Measurements from ENCODE around the gene ACER2.
"Not testable (repeated sequence)": the region's sequence is repeated elsewhere in the genome, so short reads cannot be mapped to it uniquely, and the experiment has no call there.

Gene ACER2

DNA sequence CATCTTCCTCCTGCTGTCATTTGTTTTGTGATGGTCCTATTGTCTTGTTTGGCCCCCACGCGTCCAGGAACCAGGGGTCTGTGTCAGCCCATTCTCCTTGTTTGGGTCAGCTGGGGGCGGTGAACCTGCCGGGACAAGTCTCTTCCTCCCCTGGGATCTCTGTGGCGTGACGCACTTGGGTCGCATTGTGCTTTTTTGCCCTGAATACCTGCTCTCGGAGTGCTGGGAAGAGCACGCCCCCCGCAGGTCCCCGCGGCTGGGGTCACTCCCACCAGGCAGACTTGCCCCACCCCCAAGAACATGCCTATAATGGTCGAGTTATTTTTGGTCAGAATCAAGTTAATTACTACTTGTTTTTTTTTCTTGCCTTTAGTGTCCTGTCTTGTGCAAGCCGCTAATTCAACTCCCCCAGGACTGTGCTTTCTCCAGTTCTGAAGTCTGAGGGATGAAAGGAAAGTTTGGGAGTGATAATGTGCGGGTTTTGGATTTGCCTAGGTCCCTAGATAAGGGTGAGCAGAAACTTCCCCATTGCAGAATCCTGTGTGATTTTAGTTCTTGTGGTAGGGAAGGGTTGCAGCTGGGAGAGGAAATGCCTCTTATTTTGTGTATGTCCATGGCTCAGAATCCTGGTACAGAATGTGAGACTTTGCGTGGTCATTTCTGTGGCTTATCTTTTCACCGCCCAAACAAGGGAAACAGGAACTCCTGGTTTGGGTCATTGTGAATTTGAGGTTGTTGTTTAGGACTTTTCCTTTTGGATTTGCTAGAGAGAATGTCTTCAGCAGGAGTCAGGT is 789 bp downstream of the ACER2 start:
- no peak for DNase-seq

DNA sequence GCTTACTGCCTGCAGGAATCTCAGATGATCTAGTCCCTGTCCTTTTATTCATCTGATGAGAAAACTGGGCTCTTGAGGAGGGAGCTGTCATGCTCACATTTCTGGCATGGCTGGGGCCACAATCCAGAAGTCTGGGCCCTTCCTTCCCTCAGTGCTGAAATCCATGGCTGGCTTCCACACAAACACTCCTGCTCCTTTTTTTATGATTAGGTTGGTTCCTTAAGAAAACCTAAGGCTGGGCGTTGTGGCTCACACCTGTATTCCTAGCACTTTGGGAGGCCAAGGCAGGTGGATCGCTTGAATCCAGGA is 1.3 kb downstream of the ACER2 start:
- no peak for DNase-seq

DNA sequence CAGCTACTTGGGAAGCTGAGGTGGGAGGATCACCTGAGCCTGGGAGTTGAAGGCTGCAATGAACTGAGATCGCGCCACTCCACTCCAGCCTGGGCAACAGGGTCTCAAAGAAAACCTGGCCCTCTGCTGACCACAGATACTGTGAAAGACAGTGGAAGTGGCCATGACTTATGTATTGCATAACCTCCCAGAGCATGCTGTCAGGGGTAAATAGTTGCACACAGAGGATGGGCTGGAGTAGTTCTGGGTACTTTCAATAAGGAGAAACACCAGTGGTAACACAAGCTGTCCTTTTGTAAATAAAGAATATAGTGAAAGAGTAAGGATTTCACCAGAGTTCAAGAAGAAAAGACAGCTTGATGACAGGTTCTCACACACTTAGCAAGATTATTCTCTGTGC is 1.8 kb downstream of the ACER2 start:
- DNase-seq, result no peak

DNA sequence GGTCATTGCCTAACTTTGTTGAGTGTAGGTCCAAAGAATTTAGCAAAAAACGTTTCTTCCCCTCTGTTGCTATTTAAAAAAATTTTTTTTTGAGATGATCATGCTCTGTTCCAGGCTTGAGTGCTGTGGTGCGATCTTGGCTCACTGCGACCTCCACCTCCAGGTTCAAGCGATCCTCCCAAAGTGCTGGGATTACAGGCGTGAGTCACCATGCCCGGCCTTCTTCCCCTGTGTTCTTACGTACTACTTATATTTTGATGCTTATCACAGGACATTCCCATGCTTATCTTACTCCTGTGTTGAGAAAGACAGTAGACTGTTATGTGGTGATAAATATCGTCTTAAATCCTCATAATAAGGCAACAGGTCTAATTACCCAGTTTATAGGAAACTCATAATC is 2.5 kb downstream of the ACER2 start:
- no peak for DNase-seq

DNA sequence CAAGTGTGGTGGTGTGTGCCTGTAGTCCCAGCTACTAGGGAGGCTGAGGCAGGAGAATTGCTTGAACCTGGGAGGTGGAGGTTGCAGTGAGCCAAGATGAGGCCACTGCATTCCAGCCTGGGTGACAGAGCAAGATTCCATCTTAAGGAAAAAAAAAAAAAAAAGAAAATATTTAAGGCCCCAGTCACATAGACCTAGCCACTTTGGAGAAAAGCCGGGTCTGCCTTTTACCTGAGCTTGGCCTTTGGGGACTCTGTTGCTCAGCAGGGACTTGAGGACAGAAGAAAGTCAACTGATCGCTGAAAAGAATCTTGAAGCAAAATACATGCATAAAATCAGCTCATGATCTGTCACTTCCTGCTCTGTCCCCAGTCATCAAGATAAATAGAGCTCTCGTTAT is 4.6 kb downstream of the ACER2 start:
- not testable (repeated sequence) for DNase-seq

DNA sequence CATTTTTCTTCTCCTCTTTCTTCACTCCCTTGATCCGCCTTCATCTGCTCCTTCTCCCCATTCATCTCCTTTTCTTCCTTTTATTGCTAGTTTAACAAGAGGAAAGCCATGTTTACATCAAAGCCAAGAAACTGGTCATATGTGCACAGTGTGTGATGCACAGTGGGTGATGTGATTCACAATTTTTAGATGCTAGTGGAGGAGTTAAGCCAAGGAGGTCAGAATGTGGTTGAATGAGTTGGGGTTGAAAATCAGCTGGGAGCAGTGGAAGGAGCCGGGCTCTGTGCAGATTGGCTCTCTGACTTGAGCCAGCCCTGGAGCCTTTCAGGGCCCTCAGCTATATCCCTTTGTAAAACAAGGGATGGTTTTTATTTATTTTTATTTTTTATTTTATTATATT is 7.3 kb downstream of the ACER2 start:
- no peak for DNase-seq

DNA sequence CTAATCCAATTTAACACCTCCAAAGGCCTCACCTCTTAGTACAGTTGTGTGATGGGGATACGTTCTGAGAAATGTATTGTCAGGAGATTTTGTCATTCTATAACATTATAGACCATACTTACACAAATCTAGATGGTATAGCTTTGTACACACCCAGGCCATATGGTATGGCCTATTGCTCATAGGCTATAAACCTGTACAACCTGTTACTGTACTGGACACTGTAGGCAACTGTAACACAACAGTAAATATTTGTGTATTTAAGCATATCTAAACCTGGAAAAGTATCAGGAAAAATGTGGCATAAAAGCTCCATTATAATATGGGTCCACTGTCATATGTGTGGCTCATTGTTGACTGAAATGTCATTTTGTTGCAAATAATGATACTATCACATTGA is 12.1 kb downstream of the ACER2 start:
- no peak for DNase-seq

DNA sequence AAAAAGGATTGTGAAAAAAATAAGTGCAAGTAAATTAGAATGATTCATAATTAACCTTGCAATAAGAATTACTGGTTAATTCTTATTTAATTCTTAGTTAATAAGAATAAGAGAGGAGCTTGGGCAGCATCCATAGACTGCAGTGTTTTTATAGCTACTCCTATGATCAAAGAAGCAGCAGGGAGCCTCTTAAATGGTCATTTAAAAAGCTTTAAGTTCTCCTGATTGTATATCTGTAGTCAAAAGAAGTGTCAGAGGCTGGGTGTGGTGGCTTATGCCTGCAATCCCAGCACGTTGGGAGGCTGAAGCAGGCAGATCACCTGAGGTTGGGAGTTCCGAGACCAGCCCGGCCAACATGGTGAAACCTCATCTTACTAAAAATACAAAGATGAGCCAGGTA is 14.4 kb downstream of the ACER2 start:
- DNase-seq, result no peak

DNA sequence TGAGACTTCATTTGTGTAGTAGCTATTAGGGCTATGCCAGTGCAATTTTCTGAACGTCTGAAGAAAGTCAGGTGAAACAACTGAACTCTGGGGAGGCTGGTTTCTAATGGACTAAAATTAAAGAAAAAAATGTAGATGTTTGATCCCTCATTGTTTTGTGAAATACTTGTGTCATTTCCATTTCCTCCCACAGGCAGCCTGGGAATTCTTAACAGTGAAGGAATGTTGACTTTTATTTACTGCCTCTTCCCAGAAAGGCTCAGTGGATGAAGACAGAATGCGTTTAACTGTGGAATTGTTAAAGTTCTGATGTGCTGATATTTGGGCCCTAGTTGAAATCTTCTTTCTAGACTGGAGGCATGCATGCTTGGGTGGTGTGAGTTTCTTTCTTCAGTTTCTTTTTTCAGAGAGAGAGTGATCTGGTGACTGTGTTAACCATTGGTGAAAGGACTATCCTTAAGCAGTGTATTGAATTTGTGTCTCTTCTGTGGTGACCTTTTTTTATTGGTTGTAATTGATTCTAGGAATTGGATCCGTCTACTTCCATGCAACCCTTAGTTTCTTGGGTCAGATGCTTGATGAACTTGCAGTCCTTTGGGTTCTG is 15.5 kb downstream of the ACER2 start:
- DNase-seq, result peak; percentile 11

DNA sequence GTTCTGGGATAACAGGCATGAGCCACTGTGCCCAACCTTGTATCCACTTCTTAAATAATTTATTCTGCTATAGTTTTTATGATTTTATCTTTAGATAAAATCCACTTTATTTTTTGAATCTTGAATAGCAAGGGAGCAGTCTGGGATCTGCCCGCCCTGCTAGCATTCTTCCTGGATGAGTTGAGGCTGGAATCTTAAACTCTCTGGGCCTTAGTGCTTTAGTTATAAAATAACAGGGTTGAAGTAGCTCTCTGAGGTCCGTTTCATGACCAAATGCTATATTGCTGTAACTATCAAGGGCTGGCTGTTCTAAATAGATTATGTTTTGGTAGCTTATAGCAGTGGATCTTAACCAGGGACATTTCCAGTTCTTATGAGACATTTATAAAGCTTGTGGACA is 20.8 kb downstream of the ACER2 start:
- peak; percentile 34 for DNase-seq

DNA sequence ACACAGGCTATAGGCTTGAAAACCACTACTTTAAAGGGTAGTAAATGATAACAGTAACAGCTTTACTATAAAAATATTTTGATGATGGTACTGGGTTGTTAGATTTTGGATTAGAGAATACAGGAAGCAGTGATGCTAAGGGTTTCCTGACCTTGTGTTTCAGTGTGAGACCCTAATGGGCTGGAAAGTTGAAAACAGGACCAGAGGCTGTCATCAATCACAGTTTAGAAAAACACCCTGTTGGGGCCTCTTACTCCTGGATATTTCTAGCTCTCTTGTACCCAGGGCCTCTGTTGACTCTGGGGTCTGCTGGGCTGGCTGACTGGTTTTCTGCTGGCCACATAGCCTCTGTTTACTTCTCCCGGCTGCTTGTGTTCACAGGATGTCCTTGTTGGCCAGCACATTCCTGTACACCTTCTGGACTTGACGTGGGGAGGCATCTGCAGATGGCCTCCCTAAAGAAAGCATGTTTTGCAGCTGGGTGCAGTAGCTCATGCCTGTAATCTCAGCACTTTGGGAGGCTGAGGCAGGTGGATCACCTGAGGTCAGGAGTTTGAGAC is 21.5 kb downstream of the ACER2 start:
- DNase-seq, result no peak

DNA sequence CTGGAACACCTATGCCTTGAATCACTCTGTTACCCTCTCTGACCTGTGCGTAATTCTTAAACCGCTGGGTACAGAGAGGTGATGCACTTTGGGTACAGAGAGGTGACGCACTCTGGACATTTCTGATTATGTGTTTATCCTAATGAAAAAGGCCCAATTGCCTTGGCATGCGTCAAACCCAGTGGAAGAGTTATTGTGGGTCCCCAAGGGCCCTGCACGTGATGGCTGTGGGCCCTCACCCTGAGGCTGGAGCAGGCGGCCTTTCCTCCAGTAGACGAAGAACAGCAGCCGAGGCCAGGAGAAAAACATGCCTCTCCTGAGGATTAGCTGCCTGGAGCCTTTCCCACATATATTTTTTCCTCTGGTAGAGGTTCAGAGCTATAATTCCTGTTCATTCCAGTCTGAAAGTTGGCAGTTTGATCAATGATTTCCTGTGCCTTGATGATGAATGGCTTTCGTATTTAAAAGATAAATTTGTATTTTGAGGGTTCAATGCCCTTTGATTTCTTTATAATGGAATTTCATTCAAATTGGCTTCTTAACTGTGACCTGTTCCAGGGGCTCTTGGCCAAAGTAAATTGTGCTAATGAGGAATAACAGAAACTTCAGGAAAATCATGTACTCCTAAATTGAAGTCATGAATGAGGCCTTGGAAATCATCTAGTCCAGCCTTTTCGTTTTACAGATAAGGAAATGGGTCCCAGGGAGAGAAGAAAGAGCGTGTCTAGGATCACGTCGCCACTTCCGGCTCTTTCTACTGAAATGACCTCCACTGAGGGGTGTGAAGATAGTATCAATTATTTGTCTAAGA is 22.8 kb downstream of the ACER2 start:
- DNase-seq, result no peak

DNA sequence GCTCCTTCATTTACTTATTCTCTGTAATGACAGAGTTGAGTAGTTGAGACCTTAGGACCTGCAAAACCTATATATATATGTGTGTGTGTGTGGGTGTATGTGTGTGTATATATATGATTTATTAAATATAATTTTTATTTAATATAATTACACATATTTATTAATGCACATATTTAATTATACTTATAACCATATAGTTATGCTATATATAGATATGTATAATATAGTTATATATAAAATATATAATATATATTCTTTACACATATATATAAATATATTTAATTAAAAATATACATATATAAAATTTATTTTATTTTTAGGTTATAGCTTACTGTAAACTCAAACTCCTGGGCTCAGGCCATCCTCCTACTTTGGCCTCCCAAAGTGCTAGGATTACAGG is 23.7 kb downstream of the ACER2 start:
- no peak for DNase-seq

DNA sequence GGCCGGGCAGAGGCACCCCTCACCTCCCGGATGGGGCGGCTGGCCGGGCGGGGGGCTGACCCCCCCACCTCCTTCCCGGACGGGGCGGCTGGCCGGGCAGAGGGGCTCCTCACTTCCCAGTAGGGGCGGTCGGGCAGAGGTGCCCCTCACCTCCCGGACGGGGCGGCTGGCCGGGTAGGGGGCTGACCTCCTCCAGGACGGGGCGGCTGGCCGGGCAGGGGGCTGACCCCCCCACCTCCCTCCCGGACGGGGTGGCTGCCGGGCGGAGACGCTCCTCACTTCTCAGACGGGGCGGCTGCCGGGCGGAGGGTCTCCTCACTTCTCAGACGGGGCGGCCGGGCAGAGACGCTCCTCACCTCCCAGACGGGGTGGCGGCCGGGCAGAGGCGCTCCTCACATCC is 24.9 kb downstream of the ACER2 start:
- not testable (repeated sequence) for DNase-seq

DNA sequence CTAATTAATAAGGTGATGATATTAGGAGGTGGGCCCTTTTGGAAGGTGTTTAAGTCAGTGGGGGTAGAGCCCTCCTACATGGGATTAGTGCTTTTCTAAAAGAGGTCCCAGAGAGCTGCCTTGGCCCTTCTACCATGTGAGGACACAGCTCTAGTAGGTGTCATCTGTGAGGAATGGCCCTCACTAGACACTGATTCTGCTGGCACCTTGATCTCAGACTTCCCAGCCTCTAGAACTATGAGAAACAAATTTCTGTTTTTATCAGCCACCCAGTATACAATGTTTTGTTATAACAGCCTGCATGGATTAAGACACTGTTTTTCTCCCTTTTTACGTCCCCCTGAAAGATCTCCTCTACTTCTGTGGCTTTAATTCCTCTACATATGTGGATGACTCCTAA is 31.6 kb downstream of the ACER2 start:
- no peak for DNase-seq

DNA sequence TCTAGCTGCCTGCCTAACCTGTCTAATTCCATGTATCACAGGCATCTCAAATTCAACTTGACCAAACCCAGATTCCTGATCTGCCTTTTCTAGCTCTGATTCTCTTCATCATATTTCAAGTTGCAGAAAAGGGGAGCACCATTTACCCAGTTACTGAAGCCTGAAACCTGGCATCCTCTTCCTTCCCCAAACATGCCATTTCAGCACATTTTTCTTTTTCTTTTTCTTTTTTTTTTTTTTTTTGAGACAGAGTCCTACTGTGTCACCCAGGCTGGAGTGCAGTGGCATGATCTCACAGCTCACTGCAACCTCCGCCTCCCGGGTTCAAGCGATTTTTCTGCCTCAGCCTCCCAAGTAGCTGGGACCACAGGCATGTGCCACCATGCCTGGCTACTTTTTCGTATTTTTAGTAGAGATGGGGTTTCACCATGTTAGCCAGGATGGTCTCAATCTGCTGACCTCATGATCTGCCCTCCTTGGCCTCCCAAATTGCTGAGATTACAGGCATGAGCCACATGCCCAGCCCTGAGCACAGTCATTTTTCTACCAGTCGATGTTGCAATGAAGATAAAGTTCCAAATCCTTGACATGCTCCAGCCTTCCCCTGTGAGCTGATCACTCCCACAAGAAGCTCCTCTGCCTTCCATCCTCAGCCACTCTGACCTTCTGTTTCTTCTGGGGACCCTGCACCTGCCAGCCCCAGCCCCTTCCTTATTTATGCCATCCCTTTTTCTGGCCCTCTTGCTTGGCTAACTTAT is 32.2 kb downstream of the ACER2 start:
- no peak for DNase-seq

DNA sequence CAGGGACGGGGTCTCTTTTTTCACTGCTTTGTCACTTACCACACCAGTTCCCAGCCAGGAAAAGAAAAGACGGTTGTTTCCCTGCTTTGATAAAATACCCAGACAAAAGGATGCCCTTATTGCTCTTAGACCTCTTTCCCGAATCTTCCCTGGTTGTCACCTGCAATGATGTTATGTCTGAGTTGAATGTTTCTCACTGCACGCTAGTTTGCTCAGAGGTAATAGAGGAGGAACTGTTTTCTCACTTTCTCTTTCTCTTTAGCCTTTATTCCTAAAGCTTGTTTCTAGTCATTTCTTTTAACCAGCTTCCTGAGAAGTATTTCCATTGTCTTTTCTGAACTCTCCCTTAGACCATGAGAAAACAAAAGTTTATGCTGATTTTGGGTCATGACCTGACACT is 32.9 kb downstream of the ACER2 start:
- no peak for DNase-seq

DNA sequence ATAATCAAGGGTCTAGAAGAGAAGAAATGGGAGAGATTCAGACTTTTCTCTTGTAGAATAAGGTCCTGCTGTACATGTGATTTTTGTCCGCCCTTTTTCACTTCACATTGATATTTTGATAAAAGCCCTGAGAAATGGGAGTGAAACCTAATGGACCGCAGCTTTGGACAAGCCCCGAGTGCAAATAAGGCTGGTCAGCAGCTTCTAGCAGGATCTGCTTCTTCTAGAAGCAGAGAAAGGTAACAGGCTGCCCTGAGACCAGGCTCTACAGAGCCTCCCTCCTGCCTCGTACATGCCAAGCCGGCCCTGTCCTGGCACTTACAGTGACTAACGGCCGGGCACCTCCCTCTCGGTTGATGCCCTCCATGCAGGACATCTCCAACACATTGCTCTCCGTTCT is 33.4 kb downstream of the ACER2 start:
- DNase-seq, result peak; percentile 6

DNA sequence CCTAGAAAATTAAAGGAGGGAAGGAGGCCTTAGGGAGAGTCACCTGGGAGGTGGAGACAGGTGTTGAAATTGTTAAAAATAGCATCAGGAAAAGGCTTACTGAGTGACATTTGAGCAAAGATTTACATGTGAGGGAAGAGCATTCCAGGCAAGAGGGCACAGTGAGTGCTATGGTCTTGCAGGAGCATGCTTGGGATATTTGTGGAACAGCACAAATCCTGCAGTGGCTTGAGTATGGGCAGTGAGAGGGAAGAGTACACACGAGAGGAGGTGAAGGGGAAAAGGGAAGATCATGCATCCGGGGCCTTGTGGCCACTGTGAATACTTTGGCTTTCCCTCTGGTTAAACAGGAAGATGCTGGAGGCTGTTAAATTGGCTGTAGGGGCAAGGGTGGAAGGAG is 36.6 kb downstream of the ACER2 start:
- no peak for DNase-seq

DNA sequence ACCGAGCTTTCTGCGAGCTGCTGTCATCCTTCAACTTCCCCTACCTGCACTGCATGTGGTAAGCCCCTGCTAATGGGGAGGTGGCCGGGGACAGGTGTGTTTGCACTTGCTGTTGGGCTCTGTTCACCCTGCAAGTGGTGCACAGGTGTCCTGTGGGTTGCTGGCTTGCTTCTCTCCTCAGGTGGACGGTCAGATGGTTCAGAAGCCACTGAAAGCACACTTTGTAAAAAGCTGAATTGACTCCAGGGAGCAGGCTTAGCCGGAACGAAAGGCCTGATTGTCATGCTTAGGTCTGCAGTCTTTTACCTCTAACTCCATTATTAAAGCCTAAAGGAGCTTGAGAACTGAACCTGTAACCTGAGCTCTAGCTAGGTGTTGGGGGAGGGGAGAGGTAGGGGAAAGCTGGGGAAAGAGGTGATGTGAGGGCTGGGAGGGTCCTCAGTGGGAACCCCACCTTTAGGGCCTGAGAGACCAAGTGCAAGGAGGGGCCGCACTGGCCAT is 37.6 kb downstream of the ACER2 start:
- DNase-seq, result no peak

DNA sequence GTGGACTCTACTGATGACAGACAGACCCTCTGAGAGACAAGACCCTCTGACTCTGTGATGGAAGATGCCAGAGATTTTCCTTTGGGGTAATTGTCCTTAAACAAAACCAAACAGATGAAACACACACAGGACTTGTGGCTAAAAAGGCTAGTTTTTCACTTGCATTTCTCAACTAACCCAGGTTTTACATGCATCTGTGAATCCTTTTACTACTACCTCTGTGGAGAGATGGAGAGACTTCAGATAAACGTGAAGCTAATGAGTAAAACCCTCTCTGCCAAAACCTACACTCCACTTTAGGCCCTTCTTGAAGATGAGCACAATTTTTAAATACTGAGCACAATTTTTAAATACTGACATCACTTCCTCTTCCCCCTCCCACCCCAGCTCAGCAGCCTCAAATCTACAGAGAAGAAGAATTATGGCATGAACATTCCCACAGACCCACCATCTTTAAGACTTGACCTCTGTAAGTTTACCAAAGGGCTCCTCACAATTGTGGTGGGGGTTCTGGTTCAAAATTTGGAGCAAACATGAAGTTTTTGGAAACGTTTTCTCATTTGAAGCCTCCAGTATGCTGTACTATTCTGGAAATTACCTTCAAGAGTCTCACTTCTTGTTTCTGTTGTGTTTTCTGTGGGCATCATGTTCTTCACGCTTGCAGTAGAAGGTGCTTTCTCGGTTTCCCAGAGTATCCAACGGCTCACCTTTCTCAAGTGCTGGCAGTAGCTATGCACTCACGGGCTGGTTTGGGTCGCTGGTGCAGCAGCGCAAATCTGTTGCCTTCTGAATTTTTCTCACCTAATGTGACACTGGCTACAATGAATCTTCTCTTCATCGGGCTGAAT is 42.7 kb downstream of the ACER2 start:
- DNase-seq, result no peak

DNA sequence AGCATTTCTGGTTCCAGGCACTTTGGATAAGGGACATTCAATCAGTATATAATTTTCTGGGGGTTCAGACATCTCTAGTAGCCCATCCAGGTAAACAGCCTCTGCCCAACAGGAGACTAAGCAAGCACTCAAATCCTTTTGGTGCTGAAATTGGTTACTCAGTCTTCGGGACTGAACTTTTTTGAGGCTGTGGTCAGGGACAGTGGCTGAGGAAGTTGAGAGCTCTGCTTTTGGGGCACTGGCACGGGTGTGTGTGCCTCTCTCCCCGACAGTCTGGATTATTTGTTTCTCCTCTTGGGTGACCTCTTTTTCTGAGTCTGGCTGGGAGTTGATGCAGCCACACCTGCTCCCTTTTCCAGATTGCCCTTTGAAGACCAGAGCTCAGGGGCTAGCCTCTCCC is 47.6 kb downstream of the ACER2 start:
- no peak for DNase-seq
